IMR-90 (cell line): Measurements from ENCODE around the gene MTCL3.

Experiments
- CEBPB ChIP-seq: IDR thresholded peaks from 2 replicates; pipeline ENCODE4 v1.6.1; 2012; ENCODE audit warnings: low read depth, low read length, improper control_type of control experiment
- CTCF ChIP-seq: conservative IDR thresholded peaks from 2 replicates; pipeline ENCODE4 v1.5.1; 2012; ENCODE audit warnings: mild to moderate bottlenecking, low read depth, low read length, improper control_type of control experiment
- FOS ChIP-seq: fragments of 150-350 bp; IDR thresholded peaks from 2 replicates; pipeline ENCODE4 v1.6.1; 2016; ENCODE audit warnings: low read depth, low read length
- MAFK ChIP-seq: IDR thresholded peaks from 2 replicates; pipeline ENCODE4 v1.6.1; 2012; ENCODE audit warnings: low read depth, low read length, improper control_type of control experiment
- MXI1 ChIP-seq: IDR thresholded peaks from 2 replicates; pipeline ENCODE4 v1.6.1; 2012; ENCODE audit warnings: low read depth, mild to moderate bottlenecking, low read length, moderate library complexity, borderline replicate concordance
- POLR2A ChIP-seq: IDR thresholded peaks from 2 replicates; pipeline ENCODE4 v1.6.1; 2012; ENCODE audit warnings: mild to moderate bottlenecking, low read depth, low read length
- RAD21 ChIP-seq: IDR thresholded peaks from 2 replicates; pipeline ENCODE4 v1.6.1; 2012; ENCODE audit warnings: low read length, improper control_type of control experiment
- SMC3 ChIP-seq: fragments of 150-350 bp; IDR thresholded peaks from 2 replicates; pipeline ENCODE4 v1.6.1; 2016; ENCODE audit warnings: low read depth, mild to moderate bottlenecking, antibody characterized with exemption, low read length, moderate library complexity
- USF2 ChIP-seq: fragments of 150-350 bp; IDR thresholded peaks from 2 replicates; pipeline ENCODE4 v1.6.1; 2017; ENCODE audit warnings: mild to moderate bottlenecking, antibody characterized with exemption, low read length, low read depth

DNA sequence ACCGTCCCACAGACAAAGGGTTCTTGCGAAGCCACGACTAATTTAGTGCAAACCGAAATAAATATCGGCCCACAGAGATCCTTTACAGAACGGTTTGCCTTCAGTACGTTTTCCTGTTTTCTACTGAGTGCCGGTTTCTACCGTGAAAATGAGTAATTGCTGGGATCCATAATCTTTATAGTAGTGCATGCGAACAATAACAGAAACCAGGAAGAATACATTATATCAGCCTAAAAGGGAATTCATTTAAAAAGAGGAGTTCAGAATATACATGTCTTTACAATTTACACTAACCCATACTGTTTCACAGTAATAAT is 292 bp upstream of the MTCL3 start:
- TF ChIP-seq CTCF (no peak), POLR2A (no peak), RAD21 (no peak), MXI1 (no peak), CEBPB (no peak), MAFK (no peak), SMC3 (no peak), FOS (no peak), USF2 (no peak)
